GM19043 (cell line): ENCODE results near the gene INTS1.

Experiments
- ATAC-seq: cut with Tn5 transposase; IDR thresholded peaks from one replicate; pipeline ENCODE4 v1.9.1; 2021; ENCODE audit warnings: low read depth; ENCODE audit not compliant: unreplicated experiment

Gene INTS1, protein sequence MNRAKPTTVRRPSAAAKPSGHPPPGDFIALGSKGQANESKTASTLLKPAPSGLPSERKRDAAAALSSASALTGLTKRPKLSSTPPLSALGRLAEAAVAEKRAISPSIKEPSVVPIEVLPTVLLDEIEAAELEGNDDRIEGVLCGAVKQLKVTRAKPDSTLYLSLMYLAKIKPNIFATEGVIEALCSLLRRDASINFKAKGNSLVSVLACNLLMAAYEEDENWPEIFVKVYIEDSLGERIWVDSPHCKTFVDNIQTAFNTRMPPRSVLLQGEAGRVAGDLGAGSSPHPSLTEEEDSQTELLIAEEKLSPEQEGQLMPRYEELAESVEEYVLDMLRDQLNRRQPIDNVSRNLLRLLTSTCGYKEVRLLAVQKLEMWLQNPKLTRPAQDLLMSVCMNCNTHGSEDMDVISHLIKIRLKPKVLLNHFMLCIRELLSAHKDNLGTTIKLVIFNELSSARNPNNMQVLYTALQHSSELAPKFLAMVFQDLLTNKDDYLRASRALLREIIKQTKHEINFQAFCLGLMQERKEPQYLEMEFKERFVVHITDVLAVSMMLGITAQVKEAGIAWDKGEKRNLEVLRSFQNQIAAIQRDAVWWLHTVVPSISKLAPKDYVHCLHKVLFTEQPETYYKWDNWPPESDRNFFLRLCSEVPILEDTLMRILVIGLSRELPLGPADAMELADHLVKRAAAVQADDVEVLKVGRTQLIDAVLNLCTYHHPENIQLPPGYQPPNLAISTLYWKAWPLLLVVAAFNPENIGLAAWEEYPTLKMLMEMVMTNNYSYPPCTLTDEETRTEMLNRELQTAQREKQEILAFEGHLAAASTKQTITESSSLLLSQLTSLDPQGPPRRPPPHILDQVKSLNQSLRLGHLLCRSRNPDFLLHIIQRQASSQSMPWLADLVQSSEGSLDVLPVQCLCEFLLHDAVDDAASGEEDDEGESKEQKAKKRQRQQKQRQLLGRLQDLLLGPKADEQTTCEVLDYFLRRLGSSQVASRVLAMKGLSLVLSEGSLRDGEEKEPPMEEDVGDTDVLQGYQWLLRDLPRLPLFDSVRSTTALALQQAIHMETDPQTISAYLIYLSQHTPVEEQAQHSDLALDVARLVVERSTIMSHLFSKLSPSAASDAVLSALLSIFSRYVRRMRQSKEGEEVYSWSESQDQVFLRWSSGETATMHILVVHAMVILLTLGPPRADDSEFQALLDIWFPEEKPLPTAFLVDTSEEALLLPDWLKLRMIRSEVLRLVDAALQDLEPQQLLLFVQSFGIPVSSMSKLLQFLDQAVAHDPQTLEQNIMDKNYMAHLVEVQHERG (N-terminal part only)

DNA sequence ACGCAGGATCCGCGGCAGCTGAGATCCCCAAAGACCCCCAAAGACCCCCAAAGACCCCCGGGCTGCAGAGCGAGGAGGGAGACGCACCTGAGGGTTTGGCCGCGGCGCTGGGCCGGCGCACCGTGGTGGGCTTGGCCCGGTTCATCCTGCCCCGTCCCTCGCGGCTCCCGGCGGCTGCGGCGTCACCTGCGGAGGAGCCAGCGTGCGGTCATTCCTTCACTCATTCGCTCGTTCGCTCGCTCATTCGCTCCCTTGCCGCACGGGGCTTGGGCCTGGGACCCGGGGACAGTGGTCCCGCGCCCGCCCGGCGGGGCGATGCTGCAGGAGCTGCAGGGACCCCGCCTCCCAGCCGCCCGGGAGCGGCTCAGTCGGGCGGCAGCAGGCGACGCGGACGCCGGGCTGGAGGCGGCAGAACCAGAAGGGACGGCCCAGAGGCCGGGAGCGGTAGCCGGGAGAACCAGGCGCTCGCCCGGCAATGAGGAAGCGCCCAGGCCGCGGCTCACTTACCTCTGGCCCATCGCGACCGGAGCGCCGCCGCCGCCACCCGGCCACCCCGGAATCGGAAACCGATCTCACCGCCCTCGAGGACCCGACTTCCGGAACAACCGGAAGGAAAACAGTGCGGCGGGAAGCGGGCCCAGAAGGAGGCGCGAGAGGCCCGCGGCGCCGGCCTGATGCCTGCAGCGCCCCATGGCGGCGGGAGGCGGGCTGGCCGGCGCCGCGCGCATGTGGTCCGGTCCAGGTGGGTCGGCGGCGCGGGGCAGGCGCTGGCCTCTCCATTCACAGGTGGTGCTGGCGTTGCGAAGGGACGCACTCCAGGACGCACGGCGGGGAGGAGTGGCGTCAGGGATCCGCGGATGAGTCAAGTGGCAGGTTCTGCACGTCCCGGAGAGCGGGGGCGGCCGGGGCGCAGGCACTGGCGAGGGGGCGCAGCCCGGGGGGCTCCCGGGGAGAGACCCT is at the start of gene INTS1:
Gene INTS1, minus strand, starts transcription at position 574 of the 960 bp plus-strand sequence. Its CDS starts 429 bp downstream, at position 145.
- ATAC-seq = peak; percentile 71

DNA sequence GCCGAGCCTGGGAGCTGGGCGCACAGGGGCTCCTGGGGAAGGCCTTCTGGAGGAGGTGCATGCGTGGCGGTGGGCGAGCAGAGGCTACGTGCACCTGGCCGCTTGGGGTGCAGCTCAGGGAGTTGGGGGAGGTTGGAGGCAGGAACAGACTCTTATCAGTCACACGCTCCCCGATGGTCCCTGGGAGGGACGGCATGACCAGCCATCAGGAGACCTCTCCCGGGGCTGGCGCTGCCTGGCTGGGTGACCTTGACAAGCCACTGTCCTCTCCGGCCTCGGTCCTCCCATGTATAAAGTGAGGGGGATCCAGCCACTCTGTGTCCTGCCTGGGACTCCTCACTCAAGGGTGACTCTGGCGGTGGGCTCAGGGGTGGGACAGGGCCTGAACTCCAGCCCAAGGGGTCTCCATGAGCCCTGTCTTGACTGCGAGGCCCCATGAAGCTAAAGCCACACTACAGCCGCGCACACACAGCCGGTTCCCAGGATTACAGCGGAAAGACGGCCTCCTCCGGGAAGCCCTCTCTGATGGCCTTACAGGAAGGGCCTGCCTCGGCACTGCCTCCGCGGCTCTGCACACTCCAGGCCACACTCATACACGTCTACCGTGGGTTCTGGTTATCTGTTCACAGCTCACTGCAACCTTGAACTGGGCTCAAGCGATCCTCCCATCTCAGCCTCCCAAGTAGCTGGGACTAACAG is 49.5 kb upstream of the INTS1 start:
- ATAC-seq = no peak

GRCh38 chr7:1552200-1552599 is 48.0 kb upstream of the INTS1 start:
- no peak for ATAC-seq

GRCh38 chr7:1550846-1551155 is 46.6 kb upstream of the INTS1 start:
- ATAC-seq = no peak

DNA sequence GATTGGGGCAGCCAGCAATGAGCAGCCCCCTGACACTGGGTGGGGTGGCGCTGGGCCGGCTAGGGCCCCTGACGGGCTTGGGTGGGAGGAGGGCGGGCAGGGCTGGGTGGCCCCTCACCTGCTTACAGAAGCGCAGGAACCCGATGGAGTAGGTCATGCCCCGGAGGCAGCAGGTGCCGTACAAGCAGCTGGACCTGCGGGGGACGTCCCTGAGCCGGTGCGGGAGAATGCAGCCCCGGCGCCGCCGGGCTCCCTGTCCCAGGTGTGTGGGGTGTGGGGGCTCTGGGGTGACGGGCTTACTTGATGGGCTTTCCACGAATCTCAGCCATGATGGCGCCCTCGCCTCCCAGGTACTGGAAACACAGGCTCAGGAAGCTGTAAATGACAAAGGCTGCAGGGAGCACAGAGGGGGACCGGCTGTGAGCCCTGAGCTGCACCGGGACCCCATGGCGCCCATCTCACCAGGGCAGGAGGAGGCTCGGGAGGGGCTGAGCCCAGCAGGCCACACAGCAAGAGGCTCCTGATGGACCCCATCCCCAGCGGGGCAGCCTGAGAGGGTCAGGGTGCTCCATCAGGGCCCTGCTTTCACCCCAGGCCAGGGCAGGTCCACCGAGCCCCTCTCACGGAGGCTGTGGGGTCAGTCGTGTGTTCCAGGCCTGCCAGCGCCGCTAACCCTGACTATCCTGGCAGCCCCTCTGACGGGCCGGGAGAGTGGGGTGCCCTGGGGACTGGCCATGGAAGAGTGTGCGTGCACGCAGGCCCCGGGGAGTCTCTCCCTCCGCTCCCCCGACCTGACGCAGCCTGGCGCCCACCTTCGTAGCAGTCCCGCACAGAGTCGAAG is 46.0 kb upstream of the INTS1 start:
- no peak for ATAC-seq

GRCh38 chr7:1549357-1550004 is 45.3 kb upstream of the INTS1 start:
- no peak for ATAC-seq

GRCh38 chr7:1548944-1549343 is 44.8 kb upstream of the INTS1 start:
- ATAC-seq = no peak

- no peak for ATAC-seq
Measured at GRCh38 chr7:1548438-1548831, 44.2 kb upstream of the INTS1 start.

- ATAC-seq = no peak
Measured at GRCh38 chr7:1547777-1548437, 43.7 kb upstream of the INTS1 start.

GRCh38 chr7:1546909-1547776 is 43.0 kb upstream of the INTS1 start:
- ATAC-seq = no peak

GRCh38 chr7:1546274-1546908 is 42.2 kb upstream of the INTS1 start:
- no peak for ATAC-seq

GRCh38 chr7:1545417-1546246 is 41.4 kb upstream of the INTS1 start:
- ATAC-seq = no peak

- no peak for ATAC-seq
Measured at GRCh38 chr7:1544896-1545416, 40.8 kb upstream of the INTS1 start.

DNA sequence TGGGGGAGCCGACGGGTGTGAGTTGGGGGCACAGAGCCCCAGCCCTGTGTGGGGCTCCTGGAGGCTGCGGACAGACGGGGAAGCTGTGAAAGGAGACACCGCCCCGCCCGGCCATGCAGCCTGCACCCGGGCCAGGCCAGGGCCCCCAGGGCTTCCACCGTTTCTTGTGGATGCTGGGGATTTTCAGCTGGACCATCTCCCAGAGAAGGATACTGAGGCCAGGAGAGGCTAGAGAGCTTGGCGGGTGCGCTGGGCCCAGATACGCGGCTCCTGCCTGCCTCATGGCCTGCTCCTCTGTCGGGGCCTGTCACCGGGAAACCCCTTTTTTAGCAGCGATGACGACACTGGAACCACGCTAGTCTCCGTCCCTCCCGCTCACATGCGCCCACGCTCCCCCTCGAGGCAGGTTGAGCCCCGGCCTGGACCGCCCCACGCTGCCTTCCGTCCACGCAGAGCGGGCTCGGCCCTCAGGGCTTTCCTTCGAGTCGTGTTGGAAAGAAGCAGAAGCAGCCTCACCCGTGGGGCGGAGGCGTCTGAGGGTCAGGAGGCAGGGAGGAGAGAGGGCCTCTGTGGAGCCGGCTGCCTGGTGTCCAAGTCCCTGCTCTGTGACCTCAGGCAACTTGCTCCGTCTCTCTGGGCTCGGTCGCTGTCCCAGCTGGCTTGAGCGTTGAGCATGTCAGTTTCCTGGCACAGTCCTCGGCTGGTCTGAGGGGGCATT is 40.1 kb upstream of the INTS1 start:
- no peak for ATAC-seq
